HG03064 (cell line): ENCODE results near the gene FAM240B.

ENCODE experiments used
- ATAC-seq: cut with Tn5 transposase; IDR thresholded peaks from one replicate; pipeline ENCODE4 v1.9.1; 2021; ENCODE audit warnings: low read depth; ENCODE audit not compliant: unreplicated experiment

Gene FAM240B

DNA sequence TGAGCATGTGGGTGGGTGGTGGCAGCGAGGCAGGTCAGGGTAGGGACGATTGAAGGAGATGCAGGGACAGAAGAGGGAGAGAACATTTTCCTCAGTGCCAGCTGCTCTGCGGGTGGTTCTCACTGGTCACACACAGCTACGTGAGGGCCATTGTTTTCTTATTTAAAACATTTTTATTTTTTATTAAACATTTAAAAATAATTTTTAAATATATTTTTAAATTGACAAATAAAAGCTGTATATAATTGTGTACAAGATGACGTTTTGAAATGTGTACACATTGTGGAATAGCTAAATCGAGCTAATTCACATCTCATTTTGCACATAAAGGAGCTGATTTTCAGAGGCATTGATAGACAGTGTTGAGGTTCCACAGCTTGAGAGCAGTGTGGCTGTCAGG lies 14.0 kb downstream of the FAM240B start:
- ATAC-seq: no peak

DNA sequence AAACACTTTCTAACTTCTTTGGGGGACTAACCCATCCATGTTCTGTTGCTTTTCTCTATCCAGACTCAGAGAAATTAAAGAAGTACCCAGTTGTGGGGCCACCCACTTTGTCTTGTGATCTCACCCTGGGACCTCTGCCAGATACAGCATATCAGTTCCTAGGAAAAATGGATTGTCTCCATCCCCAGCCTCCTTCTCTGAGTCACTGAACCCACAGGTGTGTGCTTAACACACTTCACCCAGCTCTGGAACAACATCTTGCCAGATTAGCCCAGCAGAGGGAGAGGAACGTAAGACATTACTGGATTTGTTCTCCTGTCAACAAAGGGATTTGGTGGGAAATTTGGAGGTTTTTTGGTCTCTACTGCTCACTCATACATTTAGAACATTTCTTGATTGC lies 19.2 kb downstream of the FAM240B start:
- no peak for ATAC-seq

DNA sequence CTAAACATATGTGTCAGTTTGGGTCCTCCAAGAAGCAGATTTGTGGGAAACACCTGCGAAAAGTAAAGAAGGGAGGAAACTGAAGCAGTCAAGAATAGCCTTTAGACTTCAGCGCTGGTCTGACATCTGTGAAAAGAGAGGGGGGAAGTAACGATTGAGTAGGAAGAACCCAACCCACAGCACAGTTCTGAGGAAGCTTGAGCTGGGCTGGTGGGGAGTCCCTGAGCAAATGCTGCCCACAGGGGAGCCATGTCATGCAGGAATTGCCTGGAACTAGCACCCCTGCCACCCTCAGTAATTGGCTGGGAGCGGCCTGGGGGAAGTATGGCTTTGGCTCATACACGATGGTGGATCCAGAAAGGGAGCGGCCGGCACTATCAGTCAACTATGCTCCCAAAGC lies 20.6 kb downstream of the FAM240B start:
- ATAC-seq: no peak

DNA sequence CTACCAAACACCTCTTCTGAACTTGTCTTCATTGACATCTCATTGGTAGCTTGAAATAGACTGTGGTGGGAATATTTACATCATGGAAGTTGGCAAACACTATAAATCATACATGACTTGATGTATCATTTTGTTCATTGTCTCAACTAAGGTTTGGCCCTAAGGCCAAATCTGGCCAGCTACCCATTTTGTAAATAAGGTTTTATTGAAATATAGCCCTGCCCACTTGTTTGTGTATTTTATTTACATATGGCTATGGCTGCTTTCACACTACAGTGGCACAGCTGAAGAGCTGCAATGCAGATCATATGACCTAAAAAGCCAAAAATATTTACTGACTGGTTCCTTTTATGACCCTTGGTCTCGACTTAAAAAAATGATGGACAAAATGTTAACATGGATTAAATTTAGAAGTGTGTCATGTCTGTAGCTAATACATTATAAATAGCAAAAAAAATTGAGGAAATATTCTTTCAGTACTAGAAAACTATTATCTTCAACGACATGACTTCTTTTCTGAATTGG lies 22.1 kb downstream of the FAM240B start:
- ATAC-seq: no peak

DNA sequence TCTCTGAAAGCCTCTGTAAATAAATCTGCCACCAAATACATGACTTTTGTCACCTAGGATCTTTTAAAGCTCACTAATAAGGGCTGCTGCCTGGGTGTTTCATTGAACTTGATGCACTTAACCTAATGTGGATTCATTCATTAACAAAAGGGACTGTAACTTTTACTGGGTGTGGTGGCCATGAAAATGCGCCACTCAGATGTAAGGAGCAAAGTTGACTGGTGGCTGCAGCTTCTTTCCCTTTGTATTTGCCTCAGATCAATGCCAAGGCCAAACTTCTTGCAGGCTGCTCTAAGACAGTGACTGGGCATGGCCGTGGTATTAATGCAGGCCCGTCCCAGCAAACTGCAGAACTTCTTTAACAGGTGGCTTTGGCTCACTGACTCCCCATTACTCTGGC lies 22.9 kb downstream of the FAM240B start:
- no peak for ATAC-seq

DNA sequence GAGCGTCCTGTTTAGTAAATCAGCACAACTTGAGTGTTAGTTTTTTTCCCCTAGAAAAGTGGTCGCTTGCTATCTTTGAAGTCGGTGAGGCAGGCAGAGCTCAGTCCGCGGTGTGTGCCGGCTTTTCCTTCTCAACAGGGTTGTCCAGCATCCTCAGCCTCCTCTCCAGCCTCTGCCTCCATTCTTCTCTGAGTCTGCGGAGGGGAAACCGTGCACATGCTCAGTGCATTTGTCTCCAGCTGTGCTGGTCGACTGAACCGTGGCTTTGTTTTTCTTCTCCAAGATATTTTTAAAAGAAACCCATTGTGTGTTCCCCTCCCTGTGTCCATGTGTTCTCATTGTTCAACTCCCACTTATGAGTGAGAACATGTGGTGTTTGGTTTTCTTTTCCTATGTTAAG lies 25.3 kb downstream of the FAM240B start:
- ATAC-seq: no peak

DNA sequence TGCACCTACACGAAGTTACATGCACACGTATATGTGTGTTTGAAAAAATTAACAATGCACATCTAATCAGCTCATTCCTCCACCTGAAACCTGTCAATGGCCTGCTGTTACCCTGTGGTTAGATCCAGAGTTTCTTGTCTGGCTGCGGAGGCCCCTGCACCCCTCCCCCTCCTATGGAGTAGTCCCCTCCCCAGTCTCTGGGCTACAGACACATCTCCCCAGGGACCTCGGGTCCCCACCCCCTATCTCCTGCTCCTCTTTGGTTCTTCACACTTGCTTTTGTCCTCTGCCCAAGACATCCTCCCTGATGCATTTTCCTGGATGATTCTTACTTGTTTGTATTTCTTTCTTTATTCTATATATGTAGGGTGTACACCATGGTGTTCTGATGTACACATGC lies 27.2 kb downstream of the FAM240B start:
- ATAC-seq: no peak

DNA sequence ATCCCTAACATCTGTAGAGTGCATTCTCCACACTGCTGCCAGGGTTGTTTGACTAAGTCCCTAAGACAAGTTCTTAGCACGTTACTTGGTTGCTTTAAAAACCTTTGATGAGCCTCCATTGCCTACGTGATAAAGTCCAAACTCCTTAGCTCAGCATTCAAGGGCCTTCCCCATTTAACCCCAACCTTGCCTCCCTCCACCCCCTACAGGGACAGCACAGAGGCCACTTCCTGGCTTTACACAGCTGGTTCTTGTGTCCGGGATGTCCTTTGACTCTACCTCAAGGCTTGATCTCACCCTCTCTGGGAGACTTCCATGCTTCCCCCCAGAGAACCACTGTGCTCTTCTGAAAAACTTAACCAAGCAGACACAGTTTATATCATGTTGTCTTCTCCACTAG lies 29.4 kb downstream of the FAM240B start:
- ATAC-seq: no peak

DNA sequence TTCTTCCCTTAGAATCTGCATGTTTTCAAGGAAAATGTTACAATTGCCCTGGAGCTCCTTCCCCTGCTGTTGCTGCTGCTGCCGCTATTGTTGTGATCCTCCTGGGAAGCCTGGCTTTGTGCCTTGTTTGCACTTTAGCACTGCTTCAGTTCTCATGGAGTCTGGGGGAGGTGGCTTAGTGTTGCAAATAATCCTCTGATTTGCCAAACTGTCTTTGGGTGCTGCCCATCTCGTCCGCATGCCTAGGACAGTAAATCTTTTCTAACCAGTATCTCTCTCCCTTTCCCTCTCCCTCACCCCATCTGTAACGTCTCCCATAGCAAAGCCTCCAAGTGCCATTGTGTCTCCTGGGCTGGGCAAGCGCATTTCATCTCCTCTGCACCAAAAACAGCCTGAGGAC lies 30.3 kb downstream of the FAM240B start:
- ATAC-seq: no peak

DNA sequence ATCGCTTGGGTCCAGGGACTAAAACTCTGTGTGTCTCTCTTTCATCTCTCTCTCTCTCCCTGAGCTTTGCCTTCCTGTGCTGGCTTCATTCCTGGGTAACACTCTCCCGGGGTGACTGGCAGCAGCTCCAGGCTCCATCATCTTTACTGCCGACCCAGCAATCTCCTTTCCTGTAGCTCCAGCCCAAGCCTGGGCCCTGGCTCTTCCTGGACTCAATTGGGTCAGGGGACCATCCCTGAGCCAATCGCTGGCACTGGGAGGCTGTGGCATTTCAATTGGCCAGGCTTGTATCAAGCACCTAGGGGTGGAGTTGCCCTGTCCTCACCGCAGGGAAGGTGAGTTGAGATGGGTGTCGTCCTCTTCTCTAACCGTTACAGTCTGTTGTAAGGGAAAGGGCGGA lies 31.9 kb downstream of the FAM240B start:
- no peak for ATAC-seq

DNA sequence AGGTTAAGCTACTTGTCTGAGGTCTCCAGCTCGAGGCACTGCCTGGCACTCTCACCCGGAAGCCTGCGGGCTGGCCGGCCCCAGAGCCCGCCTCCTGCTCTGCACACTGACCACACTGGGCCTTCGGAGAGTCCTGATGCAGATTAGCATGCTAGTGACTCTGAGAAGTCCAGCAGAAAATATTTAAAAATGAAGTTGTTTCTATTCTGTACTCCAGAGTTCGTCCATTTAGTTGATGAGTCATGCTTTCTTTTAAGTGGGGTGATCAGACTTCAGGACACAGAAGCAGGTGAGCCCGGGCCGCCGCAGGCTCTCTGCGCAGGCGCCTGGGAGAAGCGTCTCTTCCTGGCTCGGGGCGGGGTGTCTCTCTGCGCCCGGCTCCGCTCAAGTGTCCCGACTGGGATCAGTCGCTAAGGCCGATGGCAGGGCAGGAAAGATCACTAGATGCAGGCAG lies 32.5 kb downstream of the FAM240B start:
- no peak for ATAC-seq

DNA sequence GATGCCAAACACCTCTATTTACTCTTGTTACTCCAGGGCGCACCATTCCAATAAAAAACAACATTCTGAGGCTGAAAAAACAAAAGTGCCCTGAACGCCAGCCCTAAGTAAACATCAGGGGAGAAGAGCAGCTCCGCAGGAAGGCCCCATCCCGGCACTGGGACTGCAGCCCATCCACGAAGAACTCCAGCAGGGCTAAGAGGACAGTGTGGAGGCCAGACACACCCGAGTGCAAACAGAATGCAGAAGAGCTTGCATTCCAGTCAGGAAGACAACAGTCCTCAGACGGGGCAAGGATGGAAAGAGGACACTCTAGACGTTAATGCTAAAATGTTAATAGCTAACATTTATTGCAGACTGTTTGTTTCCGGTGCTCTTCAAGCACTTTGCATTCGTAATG lies 33.0 kb downstream of the FAM240B start:
- ATAC-seq: no peak

DNA sequence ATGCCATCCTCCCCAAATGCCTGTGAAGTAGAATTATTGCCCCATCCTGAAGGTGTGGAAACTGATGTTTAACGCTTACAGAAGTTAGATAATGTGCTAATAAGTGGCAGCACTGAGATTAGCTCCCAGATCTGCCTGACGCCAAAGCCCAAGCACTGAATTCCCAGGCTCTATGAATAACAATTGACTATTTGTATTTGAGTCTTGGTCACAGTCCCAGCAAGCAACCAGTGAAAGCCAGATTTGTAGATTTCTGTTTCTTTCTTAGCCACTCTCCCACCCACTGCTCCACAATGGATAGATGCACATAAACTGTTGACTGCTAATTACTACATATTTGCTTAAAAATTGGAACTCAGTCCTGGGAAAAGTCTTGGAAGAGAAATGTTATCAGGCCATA lies 34.4 kb downstream of the FAM240B start:
- ATAC-seq: no peak

DNA sequence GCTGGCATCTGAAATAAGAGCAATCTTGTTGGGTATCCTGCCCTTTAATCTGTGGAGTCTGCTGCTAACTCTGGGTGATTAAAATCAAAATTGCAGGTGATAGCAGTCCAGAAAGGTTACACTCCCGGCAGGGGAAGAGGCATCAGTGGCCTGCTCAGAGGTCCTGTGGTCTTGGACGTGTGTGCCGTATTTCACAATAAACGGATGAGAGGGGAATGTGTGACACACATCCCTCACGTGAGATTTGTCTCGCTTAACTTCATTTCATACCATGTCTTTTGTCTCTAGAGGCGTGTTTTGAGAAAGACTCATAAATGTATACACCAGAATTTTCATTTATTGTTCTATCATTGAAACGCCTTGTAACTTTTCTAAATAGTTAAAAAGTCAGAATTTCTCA lies 36.6 kb downstream of the FAM240B start:
- no peak for ATAC-seq

DNA sequence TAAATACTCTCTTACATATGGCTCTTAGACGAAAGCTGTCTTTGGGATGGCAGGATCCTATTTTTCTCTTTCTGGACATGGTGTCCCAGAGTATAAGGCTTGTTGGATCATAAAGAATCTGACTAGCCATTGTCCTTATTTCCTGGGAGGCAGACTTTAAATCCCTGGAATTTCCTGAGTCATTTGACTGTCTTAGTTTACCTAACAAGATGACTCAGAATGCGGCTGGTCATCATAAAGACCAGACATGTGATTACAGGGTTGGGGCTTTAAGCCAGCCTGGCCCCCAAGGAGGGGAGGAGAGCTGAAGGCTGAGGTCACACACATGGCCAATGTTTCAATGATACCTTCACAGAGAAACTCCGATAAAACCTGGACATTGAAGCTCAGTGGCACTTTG lies 37.2 kb downstream of the FAM240B start:
- no peak for ATAC-seq

DNA sequence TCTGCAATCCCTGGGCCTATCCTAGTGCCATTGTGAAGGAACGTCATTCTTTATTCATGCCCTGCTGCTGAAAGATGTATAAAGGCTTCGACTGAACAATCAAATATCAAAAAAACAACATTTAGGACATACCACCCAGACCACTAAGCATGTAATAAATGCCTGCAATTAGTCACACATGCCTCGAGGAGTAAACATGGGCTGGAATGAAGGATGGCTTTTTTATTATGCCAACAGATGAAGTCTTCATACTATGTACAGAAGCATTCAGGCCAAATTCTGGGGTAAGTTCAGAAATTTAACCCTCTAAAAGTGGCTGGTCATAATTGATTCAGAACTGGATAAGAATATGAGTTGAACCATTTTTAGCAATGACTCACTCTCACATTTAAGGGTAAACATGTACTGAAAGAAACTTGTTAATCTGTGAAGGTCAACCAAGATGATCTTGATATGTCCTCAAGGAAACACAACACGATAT lies 38.1 kb downstream of the FAM240B start:
- ATAC-seq: no peak

DNA sequence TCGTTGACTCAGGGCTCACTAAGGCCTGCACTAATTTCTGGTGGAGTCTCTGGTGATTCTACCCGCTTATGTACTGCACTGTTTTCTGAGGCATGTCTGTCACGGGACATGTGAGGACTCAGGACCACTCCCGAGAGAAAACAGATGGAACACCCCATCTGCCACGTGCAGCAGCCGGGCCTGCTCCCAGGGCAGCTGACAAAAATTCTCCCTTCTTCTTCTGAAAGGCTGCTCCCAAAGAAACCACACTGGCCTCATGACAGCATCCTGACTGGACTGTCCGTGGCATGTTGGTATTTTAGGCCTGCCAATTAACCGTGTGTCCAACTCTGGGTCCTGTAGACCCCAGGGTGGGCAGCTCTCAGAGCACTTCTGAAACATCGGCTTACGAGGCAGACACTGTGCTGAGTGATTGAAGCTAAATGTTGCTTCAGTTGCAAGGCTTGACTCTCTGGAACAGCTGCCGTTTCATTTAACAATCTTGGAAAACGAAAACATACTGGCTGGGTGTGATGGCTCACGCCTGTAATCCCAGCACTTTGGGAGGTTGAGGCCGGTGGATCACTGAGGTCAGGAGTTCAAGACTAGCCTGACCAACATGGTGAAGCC lies 39.0 kb downstream of the FAM240B start:
- ATAC-seq: no peak

DNA sequence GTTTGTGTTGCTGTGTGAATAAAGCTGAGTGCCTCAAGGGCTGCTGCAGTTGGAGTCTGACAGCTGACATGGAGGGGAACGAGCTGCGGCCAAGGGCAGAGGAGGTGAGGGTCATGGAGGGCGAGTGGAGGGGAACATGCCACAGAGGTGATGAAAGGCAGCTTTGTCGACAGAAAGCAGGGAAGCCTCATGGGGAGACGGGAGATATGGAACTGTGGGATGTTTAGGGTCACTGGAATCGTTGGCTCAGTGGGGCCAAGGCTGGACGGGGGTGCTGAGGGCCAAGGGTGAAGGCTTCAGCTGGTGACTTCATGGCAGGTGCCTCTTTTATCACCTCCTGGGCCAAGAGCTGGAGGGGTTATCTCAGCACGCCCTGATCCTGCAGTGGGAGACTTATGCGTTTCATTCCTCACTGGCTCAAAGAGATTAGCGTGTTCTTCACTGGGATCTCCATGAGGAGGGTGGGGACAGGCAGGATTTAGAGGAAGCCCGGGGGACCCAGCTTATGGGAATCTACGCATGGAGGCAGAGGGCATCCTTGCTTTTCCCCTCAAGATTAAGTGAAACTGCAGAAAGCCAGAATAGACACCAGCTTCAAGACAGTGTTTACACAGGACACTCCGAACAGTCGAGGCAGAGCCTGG lies 42.2 kb downstream of the FAM240B start:
- ATAC-seq: no peak

DNA sequence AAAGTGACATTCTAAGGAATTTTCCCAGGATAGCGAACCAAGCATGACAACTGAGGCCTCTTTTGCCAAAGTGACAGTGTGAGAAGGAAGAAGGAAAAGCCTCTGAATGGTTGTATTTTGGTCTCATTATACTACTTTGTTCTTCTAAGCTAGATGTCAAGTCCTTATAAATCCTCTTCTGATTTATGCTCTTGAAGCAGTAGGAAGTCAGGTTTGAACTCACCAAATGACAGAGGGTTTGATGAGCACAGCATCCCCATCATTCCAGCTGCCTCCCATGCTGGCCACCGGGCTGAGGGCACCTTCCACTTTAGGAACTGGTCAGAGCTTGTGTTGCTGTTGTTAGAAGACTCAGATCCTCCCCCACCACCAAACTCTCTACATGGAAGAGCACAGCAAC lies 44.1 kb downstream of the FAM240B start:
- no peak for ATAC-seq

DNA sequence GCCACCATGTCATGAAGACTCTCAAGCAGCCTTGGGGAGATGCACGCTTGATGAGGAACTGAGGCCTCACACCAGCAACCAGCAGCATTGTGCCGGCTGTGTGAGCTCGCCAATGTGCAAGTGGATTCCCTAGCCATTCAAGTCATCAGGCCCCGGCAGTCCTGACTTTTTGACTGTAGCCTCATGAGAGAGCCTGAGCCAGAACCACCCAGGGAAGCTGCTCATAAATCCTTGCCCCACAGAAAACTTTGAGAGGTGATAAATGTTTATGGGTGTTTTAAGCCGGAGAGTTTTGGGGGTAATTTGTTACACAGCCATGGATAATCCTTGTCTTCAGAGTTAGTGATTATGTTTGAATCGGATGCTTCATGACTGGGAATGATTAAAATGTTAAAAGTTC lies 44.7 kb downstream of the FAM240B start:
- ATAC-seq: no peak

DNA sequence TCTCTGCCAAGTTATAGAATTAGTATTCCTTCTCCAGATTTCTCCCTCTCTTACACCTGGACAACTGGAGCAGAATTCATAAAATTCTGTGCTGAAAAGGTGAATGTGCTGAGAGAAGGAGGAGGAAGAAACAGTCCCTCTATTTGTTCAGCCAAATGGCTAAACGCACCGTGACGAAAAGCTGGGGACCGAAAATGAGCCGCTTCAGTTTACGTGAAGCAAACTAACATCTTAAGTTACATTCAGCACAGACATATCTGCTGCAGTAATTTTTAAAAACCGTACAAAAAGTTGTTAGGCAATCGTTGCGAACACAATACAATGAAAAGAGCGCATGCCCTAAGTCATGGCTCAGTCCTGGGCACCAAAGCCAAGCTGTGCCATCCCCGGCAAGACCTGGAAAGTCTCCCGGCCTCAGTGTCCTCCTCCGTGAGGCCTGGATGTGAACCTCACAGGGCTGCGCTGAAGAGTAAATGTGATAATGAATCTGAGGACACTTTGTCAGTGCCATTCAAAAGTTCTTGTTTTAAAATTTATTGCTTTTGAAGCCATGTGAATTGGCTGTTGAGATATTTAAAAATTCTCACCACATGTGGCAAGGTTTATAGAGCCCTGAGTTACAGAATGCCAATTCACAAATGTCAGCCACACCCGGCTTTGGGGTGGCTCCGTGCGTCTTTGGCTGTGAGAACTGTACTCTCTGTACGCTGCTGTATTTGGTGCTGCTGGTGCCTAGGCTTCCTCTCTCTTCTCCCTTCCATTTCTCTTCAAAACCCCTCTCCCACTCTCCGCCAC lies 46.3 kb downstream of the FAM240B start:
- ATAC-seq: no peak

DNA sequence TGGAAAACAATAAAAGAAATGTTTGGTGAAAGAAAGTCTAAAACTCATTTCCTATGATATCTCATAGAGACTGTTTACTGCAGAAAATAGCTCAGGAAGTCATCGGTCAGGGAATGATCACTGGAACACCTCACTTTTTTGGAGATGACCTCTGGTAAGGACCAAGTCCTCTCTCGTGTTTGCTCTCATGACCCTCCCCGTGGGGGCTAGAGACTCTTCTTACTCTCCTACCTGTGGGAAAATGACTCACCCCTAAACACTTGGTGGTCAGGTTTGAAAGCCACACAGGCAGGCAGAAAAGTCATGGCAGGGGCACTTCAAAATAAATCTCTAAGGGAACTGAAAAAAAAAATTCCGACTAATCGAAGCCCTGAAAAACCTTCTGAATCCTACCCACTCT lies 48.2 kb downstream of the FAM240B start:
- ATAC-seq: no peak
